Neural progenitor cell (in vitro differentiated cells): ENCODE measurements around the gene TNFSF13. TPM values are rescaled to one million over a fixed set of nuclear protein-coding genes. Genes with fewer than 3 reads are reported as not detected.
A peak's percentile ranks its signal among the peaks of the same experiment; 100 is the strongest.

Source experiments
- DNase-seq: peaks from one replicate; pipeline ENCODE4 v3.0.0-alpha.2; 2016; ENCODE audit warnings: low spot score
- H2AFZ ChIP-seq: fragments of 200-600 bp; sonication (generic); replicated peaks from 2 replicates; pipeline ENCODE4 v1.6.1; 2016; ENCODE audit warnings: antibody characterized with exemption
- H3F3A ChIP-seq: fragments of 200-600 bp; sonication (generic); 2 replicates; pipeline ENCODE4 v1.6.1; 2016; ENCODE audit warnings: antibody characterized with exemption, low read depth
- H3K27ac ChIP-seq: fragments of 200-600 bp; sonication (generic); 2 replicates; pipeline ENCODE4 v1.5.1; 2016; ENCODE audit warnings: mild to moderate bottlenecking
- H3K27me3 ChIP-seq: fragments of 200-600 bp; sonication (generic); 2 replicates; pipeline ENCODE4 v1.6.1; 2016; ENCODE audit warnings: mild to moderate bottlenecking, moderate library complexity
- H3K36me3 ChIP-seq: fragments of 200-600 bp; sonication (generic); 2 replicates; pipeline ENCODE4 v1.5.1; 2016
- H3K4me1 ChIP-seq: fragments of 200-600 bp; sonication (generic); 2 replicates; pipeline ENCODE4 v1.6.1; 2016; ENCODE audit warnings: mixed run types
- H3K4me2 ChIP-seq: fragments of 200-600 bp; sonication (generic); 2 replicates; pipeline ENCODE4 v1.6.1; 2016
- H3K4me3 ChIP-seq: fragments of 200-600 bp; sonication (generic); 2 replicates; pipeline ENCODE4 v1.5.1; 2016
- H3K79me2 ChIP-seq: fragments of 200-600 bp; sonication (generic); 2 replicates; pipeline ENCODE4 v1.6.1; 2016; ENCODE audit warnings: low read depth
- H3K9ac ChIP-seq: fragments of 200-600 bp; sonication (generic); 2 replicates; pipeline ENCODE4 v1.6.1; 2016
- H3K9me3 ChIP-seq: fragments of 200-600 bp; sonication (generic); 2 replicates; pipeline ENCODE4 v1.5.1; 2016; ENCODE audit warnings: low read depth
- H4K20me1 ChIP-seq: fragments of 200-600 bp; sonication (generic); 2 replicates; pipeline ENCODE4 v1.6.1; 2016; ENCODE audit warnings: low read depth
- H3K27ac Mint-ChIP-seq: 3 replicates; pipeline ENCODE4 v1.8.0; 2021; ENCODE audit warnings: mixed read lengths
- H3K27me3 Mint-ChIP-seq: 2 replicates; pipeline ENCODE4 v1.8.0; 2022; ENCODE audit warnings: low read depth, mild to moderate bottlenecking, inconsistent platforms, moderate library complexity, mixed read lengths; ENCODE audit not compliant: insufficient read depth
- H3K36me3 Mint-ChIP-seq: 3 replicates; pipeline ENCODE4 v1.8.0; 2021; ENCODE audit warnings: mixed read lengths
- H3K4me1 Mint-ChIP-seq: 3 replicates; pipeline ENCODE4 v1.8.0; 2021; ENCODE audit warnings: mixed read lengths
- H3K4me3 Mint-ChIP-seq: 3 replicates; pipeline ENCODE4 v1.8.0; 2021; ENCODE audit warnings: mild to moderate bottlenecking, moderate library complexity, mixed read lengths
- H3K9me3 Mint-ChIP-seq: 3 replicates; pipeline ENCODE4 v1.8.0; 2020; ENCODE audit warnings: mixed read lengths
- EZH2 ChIP-seq: fragments of 200-600 bp; sonication (generic); IDR thresholded peaks from 2 replicates; pipeline ENCODE4 v1.6.1; 2017; ENCODE audit warnings: antibody characterized with exemption, mild to moderate bottlenecking, moderate library complexity
- EZH2phosphoT487 ChIP-seq: fragments of 200-600 bp; sonication (generic); IDR thresholded peaks from 2 replicates; pipeline ENCODE4 v1.6.1; 2017; ENCODE audit warnings: antibody characterized with exemption
- total RNA-seq: library from RNA; depleted of rRNA; stranded (reverse); fragments of >200 nt; gene quantifications from 2 replicates; pipeline ENCODE4 v1.2.3, GENCODE V29; 2015; ENCODE audit warnings: low replicate concordance
- TF ChIP-seq, protein P1 (sequence below): fragments of 200-600 bp; sonication (generic); IDR thresholded peaks from 2 replicates; pipeline ENCODE4 v1.5.1; 2017; ENCODE audit warnings: antibody characterized with exemption, mild to moderate bottlenecking

The TNFSF13 gene
- total RNA-seq, 1 donor from 2014 or later = not detected

DNA sequence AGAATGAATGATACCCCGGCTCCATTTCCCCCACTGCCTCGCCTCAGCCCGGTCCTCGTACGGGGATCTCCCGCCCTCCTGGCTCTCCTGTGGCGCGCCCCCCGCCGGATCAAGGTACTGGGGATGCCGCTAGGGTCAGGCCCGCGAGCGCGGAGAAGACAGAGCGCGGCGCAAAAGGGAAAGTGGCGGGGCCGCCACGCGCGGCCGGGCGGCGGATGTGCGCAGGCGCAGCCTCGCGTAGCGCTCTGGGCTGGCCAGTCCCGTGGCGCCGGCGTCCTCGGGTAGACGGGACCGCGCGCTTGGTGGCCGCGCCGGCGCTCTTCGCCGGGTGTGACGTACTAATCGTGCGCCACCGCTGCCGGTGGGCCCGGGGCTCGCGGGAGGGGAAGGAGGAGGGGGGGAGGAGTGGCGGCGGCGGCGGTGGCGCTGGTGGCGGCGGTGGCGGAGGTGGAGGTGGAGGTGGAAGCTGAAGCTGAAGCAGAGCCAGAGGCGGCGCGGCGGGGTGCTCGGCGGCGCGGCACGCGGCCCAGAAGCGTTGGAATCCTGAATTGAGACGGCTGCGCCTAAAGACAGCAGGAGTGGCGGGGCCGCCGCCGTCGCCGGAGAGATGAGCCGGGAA, 3.1 kb downstream of the TNFSF13 start, which contains the start of gene SENP3:
SENP3 (plus strand) TSS at position 331 of the 619 bp plus-strand sequence. CDS start 1,158 bp downstream, outside the sequence.
- peaks cover 47% of the 10 kb centered on the region for H3K4me1 Mint-ChIP-seq
- H3K27ac ChIP-seq = peak within 1 kb of the TSS; percentile 79
- peaks cover 39% of the 10 kb centered on the region for H3K79me2 ChIP-seq
- H4K20me1 ChIP-seq = peaks cover 15% of the 10 kb centered on the region
- H3K9me3 Mint-ChIP-seq = no peaks in the 10 kb centered on the region
- peak within 1 kb of the TSS; percentile 97 for H3K4me2 ChIP-seq
- peak within 1 kb of the TSS; percentile 89 for H3K27ac Mint-ChIP-seq
- H2AFZ ChIP-seq = peak within 1 kb of the TSS; percentile 91
- H3K4me3 Mint-ChIP-seq = peak within 1 kb of the TSS; percentile 97
- H3K4me1 ChIP-seq = peaks cover 44% of the 10 kb centered on the region
- H3F3A ChIP-seq = peaks cover 41% of the 10 kb centered on the region
- peaks cover 2% of the 10 kb centered on the region for H3K27me3 Mint-ChIP-seq
- H3K27me3 ChIP-seq = no peaks in the 10 kb centered on the region
- peak within 1 kb of the TSS; percentile 94 for H3K4me3 ChIP-seq
- no peaks in the 10 kb centered on the region for H3K9me3 ChIP-seq
- peaks cover 12% of the 10 kb centered on the region for H3K36me3 Mint-ChIP-seq
- peaks cover 7% of the 10 kb centered on the region for H3K36me3 ChIP-seq
- TF ChIP-seq, protein P1, sequence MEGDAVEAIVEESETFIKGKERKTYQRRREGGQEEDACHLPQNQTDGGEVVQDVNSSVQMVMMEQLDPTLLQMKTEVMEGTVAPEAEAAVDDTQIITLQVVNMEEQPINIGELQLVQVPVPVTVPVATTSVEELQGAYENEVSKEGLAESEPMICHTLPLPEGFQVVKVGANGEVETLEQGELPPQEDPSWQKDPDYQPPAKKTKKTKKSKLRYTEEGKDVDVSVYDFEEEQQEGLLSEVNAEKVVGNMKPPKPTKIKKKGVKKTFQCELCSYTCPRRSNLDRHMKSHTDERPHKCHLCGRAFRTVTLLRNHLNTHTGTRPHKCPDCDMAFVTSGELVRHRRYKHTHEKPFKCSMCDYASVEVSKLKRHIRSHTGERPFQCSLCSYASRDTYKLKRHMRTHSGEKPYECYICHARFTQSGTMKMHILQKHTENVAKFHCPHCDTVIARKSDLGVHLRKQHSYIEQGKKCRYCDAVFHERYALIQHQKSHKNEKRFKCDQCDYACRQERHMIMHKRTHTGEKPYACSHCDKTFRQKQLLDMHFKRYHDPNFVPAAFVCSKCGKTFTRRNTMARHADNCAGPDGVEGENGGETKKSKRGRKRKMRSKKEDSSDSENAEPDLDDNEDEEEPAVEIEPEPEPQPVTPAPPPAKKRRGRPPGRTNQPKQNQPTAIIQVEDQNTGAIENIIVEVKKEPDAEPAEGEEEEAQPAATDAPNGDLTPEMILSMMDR = no peak
- TF ChIP-seq EZH2phosphoT487 (peak; percentile 23), EZH2 (no peak)
- DNase-seq = peak; percentile 97
- peak within 1 kb of the TSS; percentile 98 for H3K9ac ChIP-seq

DNA sequence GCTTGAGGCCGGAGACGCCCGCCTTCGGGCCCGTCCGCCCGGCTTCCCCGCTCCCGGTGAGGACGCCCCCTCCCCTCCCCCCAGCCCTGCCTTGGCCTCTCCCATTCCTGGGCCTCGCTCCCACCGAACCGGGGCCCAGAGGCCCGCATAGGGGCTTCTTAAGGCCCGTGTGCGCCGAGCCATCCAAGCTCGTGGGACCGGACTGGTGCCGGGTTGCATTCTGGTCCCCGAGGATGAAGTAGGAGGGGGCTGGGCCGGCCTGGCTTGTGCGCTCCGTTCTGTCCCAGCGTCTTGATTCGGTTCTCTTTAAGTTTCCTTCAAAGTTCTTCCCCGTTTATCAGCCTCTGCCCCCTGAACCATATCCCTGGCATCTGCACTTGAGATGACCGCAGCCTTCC, 3.7 kb downstream of the TNFSF13 start:
- Mint-ChIP-seq H3K27me3 (peaks cover 2% of the 10 kb centered on the region), H3K27ac (peak overlapping the region; percentile 72), H3K36me3 (peaks cover 14% of the 10 kb centered on the region), H3K4me3 (peak overlapping the region; percentile 97), H3K9me3 (no peaks in the 10 kb centered on the region), H3K4me1 (peaks cover 47% of the 10 kb centered on the region)
- H3K27me3 ChIP-seq = no peaks in the 10 kb centered on the region
- TF ChIP-seq, protein P1 = no peak
- TF ChIP-seq EZH2 (no peak), EZH2phosphoT487 (no peak)
- H3K9ac ChIP-seq = peak overlapping the region; percentile 98
- H4K20me1 ChIP-seq = peaks cover 15% of the 10 kb centered on the region
- peaks cover 39% of the 10 kb centered on the region for H3K79me2 ChIP-seq
- H3K27ac ChIP-seq = peak overlapping the region; percentile 64
- peak overlapping the region; percentile 97 for H3K4me2 ChIP-seq
- H2AFZ ChIP-seq = no peak overlapping the region
- no peaks in the 10 kb centered on the region for H3K9me3 ChIP-seq
- H3K4me3 ChIP-seq = peak overlapping the region; percentile 94
- peaks cover 40% of the 10 kb centered on the region for H3F3A ChIP-seq
- peaks cover 7% of the 10 kb centered on the region for H3K36me3 ChIP-seq
- no peak for DNase-seq
- H3K4me1 ChIP-seq = peaks cover 42% of the 10 kb centered on the region

DNA sequence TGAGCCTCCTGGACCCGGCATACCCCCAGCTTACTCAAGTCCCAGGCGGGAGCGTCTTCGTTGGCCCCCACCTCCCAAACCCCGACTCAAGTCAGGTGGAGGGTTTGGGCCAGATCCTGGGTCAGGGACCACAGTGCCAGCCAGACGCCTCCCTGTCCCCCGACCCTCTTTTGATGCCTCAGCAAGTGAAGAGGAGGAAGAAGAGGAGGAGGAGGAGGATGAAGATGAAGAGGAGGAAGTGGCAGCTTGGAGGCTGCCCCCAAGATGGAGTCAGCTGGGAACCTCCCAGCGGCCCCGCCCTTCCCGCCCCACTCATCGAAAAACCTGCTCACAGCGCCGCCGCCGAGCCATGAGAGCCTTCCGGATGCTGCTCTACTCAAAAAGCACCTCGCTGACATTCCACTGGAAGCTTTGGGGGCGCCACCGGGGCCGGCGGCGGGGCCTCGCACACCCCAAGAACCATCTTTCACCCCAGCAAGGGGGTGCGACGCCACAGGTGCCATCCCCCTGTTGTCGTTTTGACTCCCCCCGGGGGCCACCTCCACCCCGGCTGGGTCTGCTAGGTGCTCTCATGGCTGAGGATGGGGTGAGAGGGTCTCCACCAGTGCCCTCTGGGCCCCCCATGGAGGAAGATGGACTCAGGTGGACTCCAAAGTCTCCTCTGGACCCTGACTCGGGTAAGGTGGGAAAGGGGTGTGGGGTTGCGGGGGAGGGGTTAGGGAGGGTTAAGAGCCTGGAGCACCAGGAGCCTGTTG, 4.7 kb downstream of the TNFSF13 start:
- no peak overlapping the region for H2AFZ ChIP-seq
- H4K20me1 ChIP-seq = peaks cover 15% of the 10 kb centered on the region
- peaks cover 18% of the 10 kb centered on the region for H3K36me3 Mint-ChIP-seq
- peaks cover 7% of the 10 kb centered on the region for H3K36me3 ChIP-seq
- peaks cover 33% of the 10 kb centered on the region for H3F3A ChIP-seq
- no peaks in the 10 kb centered on the region for H3K27me3 ChIP-seq
- no peak for DNase-seq
- H3K4me2 ChIP-seq = peak overlapping the region; percentile 97
- peaks cover 31% of the 10 kb centered on the region for H3K4me1 ChIP-seq
- no peak overlapping the region for H3K9ac ChIP-seq
- peak overlapping the region; percentile 94 for H3K4me3 ChIP-seq
- no peak overlapping the region for H3K27ac Mint-ChIP-seq
- H3K79me2 ChIP-seq = peaks cover 43% of the 10 kb centered on the region
- H3K9me3 ChIP-seq = no peaks in the 10 kb centered on the region
- TF ChIP-seq, protein P1 = no peak
- TF ChIP-seq EZH2phosphoT487 (no peak), EZH2 (no peak)
- no peak overlapping the region for H3K27ac ChIP-seq
- H3K4me1 Mint-ChIP-seq = peaks cover 43% of the 10 kb centered on the region
- peak overlapping the region; percentile 97 for H3K4me3 Mint-ChIP-seq
- H3K9me3 Mint-ChIP-seq = no peaks in the 10 kb centered on the region
- H3K27me3 Mint-ChIP-seq = peaks cover 2% of the 10 kb centered on the region
